ENCODE measurements around the gene RASA2. TPM values are rescaled to one million over a fixed set of nuclear protein-coding genes. Genes with fewer than 3 reads are reported as not detected.

The RASA2 gene
- total RNA-seq, 2 experiments from 2014 or later, result 34.7 to 35.0 TPM

- CTCF ChIA-PET, result interaction anchor here (0.6 to 2.3 kb wide), 3 partner anchors 188 to 288 kb away, joined by 3 to 9 read pairs (median 3); no protein-coding TSS in a partner anchor
Measured at GRCh38 chr3:141648055-141648910, 161.5 kb downstream of the RASA2 start.

GRCh38 chr3:141649871-141650270 is 163.0 kb downstream of the RASA2 start:
- ChIA-PET CTCF (interaction anchor here (1.0 kb wide), 1 partner anchor 226 kb away, joined by 3 read pairs; no protein-coding TSS in a partner anchor), POLR2A (no interaction called here)
- Mint-ChIP-seq H3K4me1 (ENCODE audit: low read depth) (no peaks in the 10 kb centered on the region), H3K4me3 (no peak overlapping the region), H3K27ac (no peak overlapping the region), H3K36me3 (no peaks in the 10 kb centered on the region), H3K27me3 (peaks cover 2% of the 10 kb centered on the region), H3K9me3 (no peaks in the 10 kb centered on the region)
- intact Hi-C loops (cut with micrococcal nuclease), result loop anchor here (10.0 kb wide), 1 partner anchor 75 kb away; no protein-coding TSS in a partner anchor
- no peak for DNase-seq

More at GRCh38 chr3:141648055-141648910, 161.5 kb downstream of the RASA2 start:
- POLR2A ChIA-PET, result no interaction called here
- intact Hi-C loops (cut with micrococcal nuclease), result loop anchor here (10.0 kb wide), 1 partner anchor 73 kb away; no protein-coding TSS in a partner anchor
- no peaks in the 10 kb centered on the region for H3K27me3 Mint-ChIP-seq
- H3K9me3 Mint-ChIP-seq, result no peaks in the 10 kb centered on the region
- H3K27ac Mint-ChIP-seq, result no peak overlapping the region
- H3K36me3 Mint-ChIP-seq, result no peaks in the 10 kb centered on the region
- no peaks in the 10 kb centered on the region for H3K4me1 Mint-ChIP-seq (ENCODE audit: low read depth)
- DNase-seq, result no peak
- no peak overlapping the region for H3K4me3 Mint-ChIP-seq

GRCh38 chr3:141650783-141651182 is 164.0 kb downstream of the RASA2 start:
- POLR2A ChIA-PET, result no interaction called here
- DNase-seq, result no peak
- intact Hi-C loops (cut with micrococcal nuclease), result no loop called here
- H3K27me3 Mint-ChIP-seq, result peaks cover 2% of the 10 kb centered on the region
- no peaks in the 10 kb centered on the region for H3K9me3 Mint-ChIP-seq
- CTCF ChIA-PET, result interaction anchor here (1.1 kb wide), 1 partner anchor 196 kb away, joined by 3 read pairs; no protein-coding TSS in a partner anchor
- no peak overlapping the region for H3K27ac Mint-ChIP-seq
- H3K36me3 Mint-ChIP-seq, result no peaks in the 10 kb centered on the region
- no peak overlapping the region for H3K4me3 Mint-ChIP-seq
- no peaks in the 10 kb centered on the region for H3K4me1 Mint-ChIP-seq (ENCODE audit: low read depth)

- ChIA-PET CTCF (interaction anchor here (1.1 kb wide), 1 partner anchor 197 kb away, joined by 3 read pairs; no protein-coding TSS in a partner anchor), POLR2A (no interaction called here)
- no peak for DNase-seq
- Mint-ChIP-seq H3K9me3 (no peaks in the 10 kb centered on the region), H3K4me3 (no peak overlapping the region), H3K27ac (no peak overlapping the region), H3K4me1 (ENCODE audit: low read depth) (no peaks in the 10 kb centered on the region), H3K36me3 (no peaks in the 10 kb centered on the region), H3K27me3 (peaks cover 2% of the 10 kb centered on the region)
- intact Hi-C loops (cut with micrococcal nuclease), result no loop called here
Measured at GRCh38 chr3:141651409-141651808, 164.6 kb downstream of the RASA2 start.

GRCh38 chr3:141652349-141652748 is 165.5 kb downstream of the RASA2 start:
- Mint-ChIP-seq H3K36me3 (no peaks in the 10 kb centered on the region), H3K27me3 (peaks cover 8% of the 10 kb centered on the region), H3K9me3 (no peaks in the 10 kb centered on the region), H3K4me1 (ENCODE audit: low read depth) (no peaks in the 10 kb centered on the region), H3K4me3 (no peak overlapping the region), H3K27ac (no peak overlapping the region)
- no peak for DNase-seq
- POLR2A ChIA-PET, result no interaction called here
- intact Hi-C loops (cut with micrococcal nuclease), result no loop called here
- CTCF ChIA-PET, result interaction anchor here (1.3 kb wide), 1 partner anchor 192 kb away, joined by 5 read pairs; no protein-coding TSS in a partner anchor

GRCh38 chr3:141653847-141654246 is 167.0 kb downstream of the RASA2 start:
- POLR2A ChIA-PET, result no interaction called here
- DNase-seq, result no peak
- CTCF ChIA-PET, result interaction anchor here (0.7 to 1.3 kb wide), 2 partner anchors 259 to 307 kb away, joined by 3 read pairs; no protein-coding TSS in a partner anchor
- no peaks in the 10 kb centered on the region for H3K9me3 Mint-ChIP-seq
- no peak overlapping the region for H3K4me3 Mint-ChIP-seq
- H3K36me3 Mint-ChIP-seq, result no peaks in the 10 kb centered on the region
- no peaks in the 10 kb centered on the region for H3K4me1 Mint-ChIP-seq (ENCODE audit: low read depth)
- intact Hi-C loops (cut with micrococcal nuclease), result no loop called here
- peaks cover 19% of the 10 kb centered on the region for H3K27me3 Mint-ChIP-seq
- no peak overlapping the region for H3K27ac Mint-ChIP-seq

- no peak overlapping the region for H3K4me3 Mint-ChIP-seq
- POLR2A ChIA-PET, result no interaction called here
- H3K4me1 Mint-ChIP-seq (ENCODE audit: low read depth), result peaks cover 7% of the 10 kb centered on the region
- H3K27me3 Mint-ChIP-seq, result peaks cover 33% of the 10 kb centered on the region
- no peak overlapping the region for H3K27ac Mint-ChIP-seq
- no peaks in the 10 kb centered on the region for H3K9me3 Mint-ChIP-seq
- H3K36me3 Mint-ChIP-seq, result no peaks in the 10 kb centered on the region
- no peak for DNase-seq
- intact Hi-C loops (cut with micrococcal nuclease), result no loop called here
- CTCF ChIA-PET, result no interaction called here
Measured at GRCh38 chr3:141655801-141656200, 169.0 kb downstream of the RASA2 start.

- no peaks in the 10 kb centered on the region for H3K36me3 Mint-ChIP-seq
- DNase-seq, result no peak
- H3K4me1 Mint-ChIP-seq (ENCODE audit: low read depth), result peaks cover 7% of the 10 kb centered on the region
- H3K4me3 Mint-ChIP-seq, result no peak overlapping the region
- intact Hi-C loops (cut with micrococcal nuclease), result no loop called here
- no peak overlapping the region for H3K27ac Mint-ChIP-seq
- ChIA-PET CTCF (interaction anchor here (1.3 kb wide), 1 partner anchor 296 kb away, joined by 4 read pairs; no protein-coding TSS in a partner anchor), POLR2A (no interaction called here)
- peaks cover 41% of the 10 kb centered on the region for H3K27me3 Mint-ChIP-seq
- no peaks in the 10 kb centered on the region for H3K9me3 Mint-ChIP-seq
Measured at GRCh38 chr3:141656771-141657170, 169.9 kb downstream of the RASA2 start.

- H3K27me3 Mint-ChIP-seq, result peaks cover 48% of the 10 kb centered on the region
- POLR2A ChIA-PET, result no interaction called here
- H3K36me3 Mint-ChIP-seq, result no peaks in the 10 kb centered on the region
- intact Hi-C loops (cut with micrococcal nuclease), result no loop called here
- no peak for DNase-seq
- H3K27ac Mint-ChIP-seq, result no peak overlapping the region
- H3K9me3 Mint-ChIP-seq, result no peaks in the 10 kb centered on the region
- peaks cover 7% of the 10 kb centered on the region for H3K4me1 Mint-ChIP-seq (ENCODE audit: low read depth)
- CTCF ChIA-PET, result interaction anchor here (1.3 kb wide), 1 partner anchor 297 kb away, joined by 4 read pairs; no protein-coding TSS in a partner anchor
- H3K4me3 Mint-ChIP-seq, result no peak overlapping the region
Measured at GRCh38 chr3:141657516-141657915, 170.7 kb downstream of the RASA2 start.

- peaks cover 46% of the 10 kb centered on the region for H3K27me3 Mint-ChIP-seq
- ChIA-PET POLR2A (no interaction called here), CTCF (interaction anchor here (0.6 kb wide), 1 partner anchor 186 kb away, joined by 3 read pairs; no protein-coding TSS in a partner anchor)
- no peak overlapping the region for H3K27ac Mint-ChIP-seq
- H3K36me3 Mint-ChIP-seq, result no peaks in the 10 kb centered on the region
- H3K4me3 Mint-ChIP-seq, result peak overlapping the region; percentile 70
- peak; percentile 14 for DNase-seq
- no peaks in the 10 kb centered on the region for H3K9me3 Mint-ChIP-seq
- intact Hi-C loops (cut with micrococcal nuclease), result no loop called here
- peaks cover 7% of the 10 kb centered on the region for H3K4me1 Mint-ChIP-seq (ENCODE audit: low read depth)
Measured at GRCh38 chr3:141659821-141660613, 173.2 kb downstream of the RASA2 start.

GRCh38 chr3:141660614-141660947 is 173.8 kb downstream of the RASA2 start:
- peaks cover 7% of the 10 kb centered on the region for H3K4me1 Mint-ChIP-seq (ENCODE audit: low read depth)
- no peaks in the 10 kb centered on the region for H3K36me3 Mint-ChIP-seq
- H3K27ac Mint-ChIP-seq, result no peak overlapping the region
- peaks cover 46% of the 10 kb centered on the region for H3K27me3 Mint-ChIP-seq
- POLR2A ChIA-PET, result no interaction called here
- intact Hi-C loops (cut with micrococcal nuclease), result no loop called here
- CTCF ChIA-PET, result interaction anchor here (0.6 kb wide), 1 partner anchor 187 kb away, joined by 3 read pairs; no protein-coding TSS in a partner anchor
- no peak for DNase-seq
- H3K4me3 Mint-ChIP-seq, result no peak overlapping the region
- no peaks in the 10 kb centered on the region for H3K9me3 Mint-ChIP-seq
